Stimulated activated CD4-positive, alpha-beta T cell treated with anti-CD3 and anti-CD28 coated beads, Interleukin-4, amount 100 ng/mL, for 4 hours (primary cell): Measurements from ENCODE around the gene PRPS1L1.

Source experiments
- DNase-seq, 2 experiments: peaks; one replicate each; pipeline ENCODE4 v3.0.0-alpha.2; 2020

PRPS1L1 gene

DNA sequence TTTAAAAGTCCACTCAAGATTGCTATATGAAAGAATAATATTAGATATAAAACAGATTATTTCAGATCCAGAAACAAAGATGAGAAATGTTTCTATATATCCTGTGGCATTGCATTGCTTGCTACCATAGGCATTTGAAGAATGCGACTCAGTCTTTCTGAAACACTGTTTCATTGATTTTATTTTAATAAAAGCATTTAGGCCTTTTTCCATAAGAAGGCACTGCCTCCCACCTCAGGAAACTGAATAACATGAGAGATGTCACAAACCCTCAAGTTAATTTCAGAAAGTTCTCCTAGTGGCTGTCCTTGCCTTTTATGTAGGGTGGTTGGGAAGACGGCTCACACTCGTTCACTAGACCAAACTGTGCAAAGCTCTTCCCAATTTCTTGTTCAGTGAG, 23.3 kb downstream of the PRPS1L1 start:
- DNase-seq = no peak

DNA sequence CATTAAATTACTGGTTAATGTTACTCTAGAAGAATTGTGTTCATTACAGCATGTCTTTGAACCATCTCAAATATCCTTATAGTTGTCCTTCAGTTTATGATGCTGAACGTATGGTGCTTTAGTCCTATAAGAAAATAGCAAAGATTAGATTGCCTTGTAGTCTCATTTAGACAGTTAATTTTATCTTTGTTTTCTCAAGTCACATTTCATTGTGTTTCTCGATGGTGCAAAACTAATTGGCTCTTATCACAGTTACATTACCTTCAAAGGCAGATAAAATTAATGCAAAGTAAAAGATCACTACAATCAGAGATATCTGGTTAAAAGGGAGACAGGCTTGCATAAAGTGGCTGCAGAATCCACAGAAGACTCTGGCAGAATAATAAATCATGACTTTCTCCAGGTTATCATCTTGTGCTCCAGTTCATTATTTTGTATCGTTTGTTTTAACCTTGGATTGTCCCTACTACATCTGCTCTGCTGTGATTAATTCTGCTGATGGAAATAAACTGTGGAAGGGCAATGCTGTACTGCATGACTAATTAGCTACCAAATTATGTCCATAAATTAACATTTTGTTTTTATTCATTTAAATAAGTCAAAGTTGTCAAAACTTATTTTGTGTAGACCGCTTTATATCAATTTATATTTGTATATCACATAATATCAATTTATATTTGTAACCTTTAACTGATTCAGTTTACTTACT, 24.2 kb downstream of the PRPS1L1 start:
- no peak for DNase-seq

- DNase-seq = no peak
These were observed 29.0 kb downstream of the PRPS1L1 start for GRCh38 chr7:17998692-17999091.

GRCh38 chr7:17996442-17997223, 31.0 kb downstream of the PRPS1L1 start:
- no peak for DNase-seq

DNA sequence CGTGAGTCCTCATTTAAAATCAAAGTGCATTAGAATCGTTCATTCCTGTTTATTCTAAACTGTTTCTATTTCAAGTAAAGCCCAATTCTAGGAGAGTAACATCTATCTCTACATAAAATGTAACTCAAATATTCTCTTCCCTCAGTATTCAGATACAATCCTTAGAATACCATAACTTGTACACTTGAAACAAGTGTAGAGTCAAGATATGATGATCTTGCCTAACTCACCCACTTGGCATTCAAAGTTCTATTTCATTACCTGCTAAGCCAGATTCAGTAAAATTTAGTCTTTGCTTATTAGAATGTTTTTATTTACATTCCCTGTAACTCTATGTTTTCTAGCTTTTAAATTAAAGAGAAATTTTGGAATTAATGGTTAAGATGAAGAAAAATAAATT, 31.6 kb downstream of the PRPS1L1 start:
- no peak for DNase-seq

DNA sequence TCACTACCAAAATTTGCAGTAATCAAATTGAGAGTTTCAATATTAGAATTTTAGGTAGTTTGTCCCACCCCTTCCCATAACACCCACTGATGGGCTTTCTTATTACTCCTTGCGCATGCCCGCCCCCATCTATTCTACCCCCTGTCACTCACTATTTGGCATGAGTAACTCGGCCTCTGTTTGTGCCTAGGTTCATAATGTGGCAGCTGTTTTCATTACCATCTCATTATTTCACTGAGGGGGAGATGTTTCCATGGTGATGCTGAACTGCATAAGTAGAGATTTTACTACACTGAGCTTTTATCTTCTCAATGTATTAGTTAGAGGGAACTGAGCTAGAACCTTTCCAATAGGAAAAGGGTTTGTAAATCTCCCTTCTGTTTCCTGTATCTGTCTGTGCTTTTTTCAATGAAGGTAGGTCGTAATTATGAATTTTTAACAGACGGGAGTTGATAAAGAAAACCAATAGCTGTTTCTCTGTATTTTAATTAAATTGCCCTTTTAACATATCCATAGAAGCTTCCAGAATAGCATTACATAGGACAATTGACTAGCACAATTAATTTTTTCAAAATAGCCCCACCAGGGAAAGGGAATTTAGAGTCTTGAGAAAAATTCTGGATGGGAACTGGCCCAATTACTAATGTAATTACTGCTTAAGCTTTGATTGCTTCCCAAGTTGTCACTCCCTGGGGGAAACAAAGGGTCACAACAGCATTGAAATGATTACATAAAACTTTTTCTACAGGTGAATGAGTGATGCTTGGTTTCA, 33.4 kb downstream of the PRPS1L1 start:
- no peak for DNase-seq

- DNase-seq = peak in 1 of 2 experiments; percentile 5
These were observed 35.6 kb downstream of the PRPS1L1 start for GRCh38 chr7:17991866-17992648.

DNA sequence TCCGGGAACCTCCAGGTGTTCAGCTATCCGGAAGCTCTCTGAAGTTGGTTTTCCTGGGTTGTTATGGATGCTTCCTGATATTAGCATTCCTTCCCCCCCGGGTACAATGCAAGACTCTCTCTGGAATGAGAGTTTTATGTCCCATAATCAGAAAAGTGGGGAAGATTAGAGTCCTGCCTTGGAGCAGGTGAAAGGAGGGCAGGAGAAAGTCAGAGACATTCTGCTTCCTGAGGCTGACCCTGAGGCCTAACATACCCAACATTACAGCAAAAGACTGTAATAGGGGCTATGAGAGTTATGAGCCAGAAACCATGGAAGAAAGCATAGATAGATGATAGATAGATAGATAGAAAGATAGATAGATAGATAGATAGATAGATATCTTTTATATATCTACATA, 36.9 kb downstream of the PRPS1L1 start:
- no peak for DNase-seq

GRCh38 chr7:17989546-17989945, 38.1 kb downstream of the PRPS1L1 start:
- DNase-seq = no peak

DNA sequence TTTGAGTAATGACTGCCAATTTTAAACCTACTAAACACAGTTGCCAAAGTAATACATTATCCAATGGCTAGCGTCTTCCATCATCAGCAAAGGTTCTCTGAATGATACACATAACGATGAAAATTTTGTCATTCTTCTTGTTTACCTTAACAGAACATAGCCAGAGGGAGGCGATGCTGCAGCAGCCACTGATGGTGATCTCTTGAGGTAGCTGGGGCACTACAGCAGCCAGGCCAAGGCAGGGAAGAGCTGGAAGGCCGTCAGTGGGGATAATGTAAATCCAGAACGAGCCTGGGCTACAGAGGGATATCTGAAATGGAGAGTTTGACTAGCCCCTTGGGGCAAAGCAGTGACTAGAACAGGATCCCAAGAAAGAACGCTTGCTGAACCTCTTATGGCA, 38.8 kb downstream of the PRPS1L1 start:
- DNase-seq = no peak

DNA sequence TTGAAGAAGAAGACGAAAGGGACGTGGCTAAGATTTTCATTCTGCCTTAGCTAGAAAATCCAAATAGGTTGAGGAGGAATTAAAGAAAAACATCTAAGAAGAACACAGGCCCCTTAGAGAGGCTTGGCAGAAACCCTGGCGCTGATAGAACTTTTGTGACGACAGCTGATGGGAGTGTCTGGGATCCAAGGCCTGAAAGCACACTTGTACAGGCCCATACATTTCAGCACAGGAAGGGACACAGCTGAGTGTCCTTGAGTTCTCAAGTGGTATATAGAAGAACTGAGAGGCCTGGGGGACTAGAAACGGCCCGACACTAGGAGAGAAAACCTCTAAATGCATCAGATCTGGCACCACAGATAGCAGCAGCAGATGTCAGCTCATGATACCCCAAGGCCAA, 39.5 kb downstream of the PRPS1L1 start:
- no peak for DNase-seq

GRCh38 chr7:17986851-17987250, 40.8 kb downstream of the PRPS1L1 start:
- DNase-seq = no peak

- no peak for DNase-seq
These were observed 42.0 kb downstream of the PRPS1L1 start for GRCh38 chr7:17985473-17986239.

GRCh38 chr7:17984288-17984687, 43.4 kb downstream of the PRPS1L1 start:
- DNase-seq = no peak

- DNase-seq = no peak
These were observed 44.2 kb downstream of the PRPS1L1 start for GRCh38 chr7:17983221-17984062.

DNA sequence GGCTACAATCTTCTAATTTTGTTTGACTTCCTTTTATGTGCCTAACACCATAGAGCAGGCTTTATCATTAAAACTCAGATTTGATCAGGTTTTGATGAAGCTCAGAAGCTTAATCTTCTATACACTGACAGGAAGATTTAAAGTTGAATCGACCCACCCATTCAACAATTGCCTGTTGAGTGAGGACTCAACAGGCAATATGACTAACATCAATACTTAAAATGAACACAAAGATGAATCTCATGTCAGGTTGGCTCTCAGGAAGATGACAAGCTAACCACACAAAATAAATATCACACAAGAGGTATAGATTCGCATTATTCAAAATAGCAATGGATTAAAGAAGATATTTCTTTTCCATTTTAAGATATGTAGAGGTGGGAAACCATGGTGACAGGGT, 50.7 kb downstream of the PRPS1L1 start:
- no peak for DNase-seq
